GM19025 (cell line): ENCODE data around the gene DNAI7.

Source experiments
- ATAC-seq: cut with Tn5 transposase; IDR thresholded peaks from one replicate; pipeline ENCODE4 v1.9.1; 2021; ENCODE audit warnings: mild to moderate bottlenecking, low read depth, moderate library complexity; ENCODE audit not compliant: unreplicated experiment

The DNAI7 gene

GRCh38 chr12:25107920-25108319 lies 87.0 kb downstream of the DNAI7 start:
- ATAC-seq: peak; percentile 91

GRCh38 chr12:25106818-25107217 lies 88.1 kb downstream of the DNAI7 start:
- no peak for ATAC-seq

- no peak for ATAC-seq
These were observed 92.6 kb downstream of the DNAI7 start for GRCh38 chr12:25102402-25102801.

- no peak for ATAC-seq
These were observed 93.9 kb downstream of the DNAI7 start for GRCh38 chr12:25101092-25101445.

GRCh38 chr12:25100194-25101091 lies 94.5 kb downstream of the DNAI7 start:
- no peak for ATAC-seq

GRCh38 chr12:25099010-25099409 lies 96.0 kb downstream of the DNAI7 start:
- no peak for ATAC-seq

- no peak for ATAC-seq
These were observed 105.2 kb downstream of the DNAI7 start for GRCh38 chr12:25089738-25090137.

GRCh38 chr12:25087596-25087995 lies 107.4 kb downstream of the DNAI7 start:
- ATAC-seq: no peak

- no peak for ATAC-seq
These were observed 110.1 kb downstream of the DNAI7 start for GRCh38 chr12:25084816-25085215.

- no peak for ATAC-seq
These were observed 111.7 kb downstream of the DNAI7 start for GRCh38 chr12:25083211-25083610.

GRCh38 chr12:25082628-25083027 lies 112.3 kb downstream of the DNAI7 start:
- no peak for ATAC-seq

GRCh38 chr12:25079393-25079792 lies 115.6 kb downstream of the DNAI7 start:
- no peak for ATAC-seq

- peak; percentile 53 for ATAC-seq
These were observed 120.0 kb downstream of the DNAI7 start for GRCh38 chr12:25074954-25075353.

GRCh38 chr12:25074113-25074512 lies 120.8 kb downstream of the DNAI7 start:
- ATAC-seq: no peak

GRCh38 chr12:25072906-25073650 lies 121.9 kb downstream of the DNAI7 start:
- no peak for ATAC-seq

- ATAC-seq: no peak
These were observed 123.6 kb downstream of the DNAI7 start for GRCh38 chr12:25071366-25071765.

GRCh38 chr12:25069224-25069623 lies 125.7 kb downstream of the DNAI7 start:
- no peak for ATAC-seq

- ATAC-seq: no peak
These were observed 129.9 kb downstream of the DNAI7 start for GRCh38 chr12:25065035-25065434.

- no peak for ATAC-seq
These were observed 130.9 kb downstream of the DNAI7 start for GRCh38 chr12:25063873-25064628.

- ATAC-seq: peak; percentile 34
These were observed 136.3 kb downstream of the DNAI7 start for GRCh38 chr12:25058658-25059058.
